NAMALWA (cell line): ENCODE data around the gene LGR4.
A peak's percentile ranks its signal among the peaks of the same experiment; 100 is the strongest.

Experiments used
- DNase-seq: peaks from one replicate; pipeline ENCODE4 v3.0.0-alpha.2; 2015; ENCODE audit warnings: low spot score

Gene LGR4

GRCh38 chr11:27375370-27375769 is 97.2 kb downstream of the LGR4 start:
- no peak for DNase-seq

- no peak for DNase-seq
These were observed 98.6 kb downstream of the LGR4 start for GRCh38 chr11:27373856-27374602.

- DNase-seq, result no peak
These were observed 99.2 kb downstream of the LGR4 start for GRCh38 chr11:27373392-27373791.

GRCh38 chr11:27372164-27372563 is 100.4 kb downstream of the LGR4 start:
- no peak for DNase-seq

GRCh38 chr11:27371489-27371888 is 101.1 kb downstream of the LGR4 start:
- DNase-seq, result no peak

- no peak for DNase-seq
These were observed 102.2 kb downstream of the LGR4 start for GRCh38 chr11:27370374-27370773.

GRCh38 chr11:27367881-27368280 is 104.7 kb downstream of the LGR4 start:
- no peak for DNase-seq

GRCh38 chr11:27363576-27364117 is 108.9 kb downstream of the LGR4 start:
- DNase-seq, result no peak

GRCh38 chr11:27362749-27363575 is 109.6 kb downstream of the LGR4 start, which contains the start of gene CCDC34:
TSS of gene CCDC34 (minus strand) at chr11:27363215. CDS start at chr11:27363194, 21 bp downstream.
- DNase-seq, result peak; percentile 96

GRCh38 chr11:27361649-27362431 is 110.8 kb downstream of the LGR4 start:
- peak; percentile 5 for DNase-seq

- no peak for DNase-seq
These were observed 114.3 kb downstream of the LGR4 start for GRCh38 chr11:27358296-27358695.

GRCh38 chr11:27357250-27357649 is 115.3 kb downstream of the LGR4 start:
- no peak for DNase-seq

- DNase-seq, result no peak
These were observed 115.9 kb downstream of the LGR4 start for GRCh38 chr11:27356624-27357222.

- no peak for DNase-seq
These were observed 117.0 kb downstream of the LGR4 start for GRCh38 chr11:27355575-27356104.

- DNase-seq, result no peak
These were observed 118.1 kb downstream of the LGR4 start for GRCh38 chr11:27354359-27354965.

GRCh38 chr11:27353593-27354358 is 118.8 kb downstream of the LGR4 start:
- DNase-seq, result no peak

GRCh38 chr11:27352781-27353180 is 119.8 kb downstream of the LGR4 start:
- DNase-seq, result no peak

- DNase-seq, result no peak
These were observed 122.1 kb downstream of the LGR4 start for GRCh38 chr11:27350511-27350910.

GRCh38 chr11:27349919-27350318 is 122.7 kb downstream of the LGR4 start:
- DNase-seq, result no peak

GRCh38 chr11:27348340-27348873 is 124.2 kb downstream of the LGR4 start:
- DNase-seq, result no peak
